SK-N-MC (cell line): ENCODE data around the gene LAT.

ENCODE experiments used
- DNase-seq: peaks from one replicate; pipeline ENCODE4 v3.0.0-alpha.2; 2011; ENCODE audit warnings: low read depth, low spot score
- H3K27ac ChIP-seq: fragments of 200-600 bp; sonication (generic); 2 replicates; pipeline ENCODE4 v1.5.1; 2016; ENCODE audit warnings: mixed run types
- H3K36me3 ChIP-seq: fragments of 200-600 bp; sonication (generic); 2 replicates; pipeline ENCODE4 v1.6.1; 2017; ENCODE audit warnings: antibody characterized with exemption, low read length, mixed read lengths; ENCODE audit not compliant: insufficient read depth
- H3K4me3 ChIP-seq: fragments of 200-600 bp; sonication (generic); 2 replicates; pipeline ENCODE4 v1.5.1; 2016
- H3K9ac ChIP-seq: fragments of 200-600 bp; sonication (generic); 2 replicates; pipeline ENCODE4 v1.8.0; 2017; ENCODE audit warnings: mixed run types, mixed read lengths; ENCODE audit not compliant: insufficient read length
- H3K9me3 ChIP-seq: fragments of 200-600 bp; sonication (generic); 2 replicates; pipeline ENCODE4 v1.6.1; 2017; ENCODE audit warnings: low read depth, mild to moderate bottlenecking, antibody characterized with exemption, low read length, moderate library complexity, mixed read lengths
- EZH2 ChIP-seq: fragments of 200-600 bp; sonication (generic); IDR thresholded peaks from one replicate; pipeline ENCODE4 v1.6.1; 2017; ENCODE audit warnings: antibody characterized with exemption
- FOXP2 ChIP-seq: optimal IDR thresholded peaks from 2 replicates; pipeline ENCODE3; 2011; ENCODE audit warnings: mild to moderate bottlenecking, moderate library complexity; ENCODE audit not compliant: insufficient read depth; ENCODE audit errors: extremely low read length, control extremely low read depth
- POLR2AphosphoS5 ChIP-seq: IDR thresholded peaks from 2 replicates; pipeline ENCODE4 v1.6.1; 2012; ENCODE audit warnings: mild to moderate bottlenecking, low read depth, low read length, borderline replicate concordance

LAT gene

DNA sequence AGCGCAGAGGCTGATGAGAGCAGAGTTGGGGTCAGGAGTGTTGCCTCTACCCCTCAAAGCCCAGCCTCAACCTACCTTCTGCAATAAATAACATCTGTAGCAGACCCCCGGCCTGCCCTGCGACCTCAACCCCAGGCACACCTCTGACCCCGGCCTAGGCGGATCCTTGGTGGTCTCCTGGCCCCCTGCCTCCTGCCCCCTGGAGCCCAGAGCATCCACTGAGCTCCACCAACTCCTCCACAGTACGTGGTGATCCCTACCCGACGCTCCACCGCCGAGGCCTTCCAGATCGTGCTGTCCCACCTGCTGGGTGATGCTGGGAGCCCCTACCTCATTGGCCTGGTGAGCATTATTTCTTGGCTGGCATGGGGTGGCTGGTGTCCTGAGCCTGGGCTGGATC is 1.9 kb upstream of the LAT start:
- TF ChIP-seq POLR2AphosphoS5 (no peak), EZH2 (no peak), FOXP2 (no peak)
- no peak overlapping the region for H3K27ac ChIP-seq
- H3K9me3 ChIP-seq: no peaks in the 10 kb centered on the region
- peaks cover 3% of the 10 kb centered on the region; the same call in 1 of the 2 replicates for H3K36me3 ChIP-seq
- no peak overlapping the region for H3K4me3 ChIP-seq
- no peak for DNase-seq
- H3K9ac ChIP-seq: no peak overlapping the region

DNA sequence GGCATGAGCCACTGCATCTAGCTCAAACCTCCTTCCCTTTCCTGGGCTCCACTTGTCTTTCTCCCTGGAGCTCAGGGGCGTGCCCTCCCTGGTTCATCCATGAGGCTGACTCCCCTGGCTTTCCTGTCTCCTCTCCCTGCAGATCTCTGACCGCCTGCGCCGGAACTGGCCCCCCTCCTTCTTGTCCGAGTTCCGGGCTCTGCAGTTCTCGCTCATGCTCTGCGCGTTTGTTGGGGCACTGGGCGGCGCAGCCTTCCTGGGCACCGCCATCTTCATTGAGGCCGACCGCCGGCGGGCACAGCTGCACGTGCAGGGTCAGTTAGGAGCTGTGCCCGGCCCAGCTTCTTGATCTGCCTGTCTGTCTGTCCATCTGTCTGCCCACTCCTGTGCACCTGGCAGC is 1.2 kb upstream of the LAT start:
- H3K4me3 ChIP-seq: no peak overlapping the region

DNA sequence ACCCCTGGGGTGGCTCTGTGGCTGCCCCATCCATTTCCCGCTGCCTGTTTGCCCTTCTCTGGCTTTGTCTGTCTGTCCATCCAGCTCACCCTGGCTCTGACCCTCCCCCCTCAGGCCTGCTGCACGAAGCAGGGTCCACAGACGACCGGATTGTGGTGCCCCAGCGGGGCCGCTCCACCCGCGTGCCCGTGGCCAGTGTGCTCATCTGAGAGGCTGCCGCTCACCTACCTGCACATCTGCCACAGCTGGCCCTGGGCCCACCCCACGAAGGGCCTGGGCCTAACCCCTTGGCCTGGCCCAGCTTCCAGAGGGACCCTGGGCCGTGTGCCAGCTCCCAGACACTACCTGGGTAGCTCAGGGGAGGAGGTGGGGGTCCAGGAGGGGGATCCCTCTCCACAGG is 761 bp upstream of the LAT start:
- TF ChIP-seq FOXP2 (no peak), POLR2AphosphoS5 (no peak), EZH2 (no peak)
- Histone ChIP-seq H3K27ac (no peak overlapping the region), H3K36me3 (peaks cover 3% of the 10 kb centered on the region; the same call in 1 of the 2 replicates), H3K9ac (no peak overlapping the region), H3K4me3 (no peak overlapping the region), H3K9me3 (no peaks in the 10 kb centered on the region)
- DNase-seq: no peak

More for the DNA sequence above, 1.2 kb upstream of the LAT start:
- no peak overlapping the region for H3K27ac ChIP-seq
- H3K9me3 ChIP-seq: no peaks in the 10 kb centered on the region
- DNase-seq: no peak
- peaks cover 3% of the 10 kb centered on the region; the same call in 1 of the 2 replicates for H3K36me3 ChIP-seq
- H3K9ac ChIP-seq: no peak overlapping the region
- no peak for TF ChIP-seq EZH2
- no peak for TF ChIP-seq POLR2AphosphoS5
- TF ChIP-seq FOXP2: no peak

DNA sequence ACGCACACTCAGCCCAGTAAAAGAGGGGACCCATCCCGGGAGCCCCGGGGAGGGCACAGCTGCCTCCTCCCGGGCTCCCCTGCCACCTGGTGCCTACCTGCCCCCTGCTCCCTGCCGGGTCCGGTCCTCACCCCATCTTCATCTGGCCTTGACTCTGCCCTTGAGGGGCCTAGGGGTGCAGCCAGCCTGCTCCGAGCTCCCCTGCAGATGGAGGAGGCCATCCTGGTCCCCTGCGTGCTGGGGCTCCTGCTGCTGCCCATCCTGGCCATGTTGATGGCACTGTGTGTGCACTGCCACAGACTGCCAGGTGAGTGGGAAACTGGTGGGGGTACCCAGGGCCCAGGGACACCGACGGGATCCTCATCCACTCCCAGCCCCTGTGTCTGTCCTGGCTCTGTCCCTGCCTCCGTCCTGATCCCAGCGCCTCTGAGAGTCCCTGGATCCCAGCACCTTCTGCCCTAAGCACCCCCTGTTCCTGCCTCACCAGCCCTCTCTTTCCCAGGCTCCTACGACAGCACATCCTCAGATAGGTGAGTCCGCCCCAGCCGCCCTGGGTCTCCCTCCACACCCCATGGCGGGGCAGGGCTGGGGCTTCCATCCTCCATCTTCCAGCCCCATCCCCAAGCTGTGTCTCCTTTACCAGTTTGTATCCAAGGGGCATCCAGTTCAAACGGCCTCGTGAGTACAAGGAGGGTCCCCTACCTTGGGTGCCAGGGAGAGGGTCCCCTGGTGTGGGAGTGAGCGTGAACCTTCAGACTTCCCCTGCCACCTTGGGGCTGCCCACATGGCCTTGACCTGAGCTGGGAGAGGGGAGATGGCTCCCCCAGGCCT is 574 bp downstream of the LAT start:
- Histone ChIP-seq H3K27ac (no peak overlapping the region), H3K4me3 (no peak overlapping the region), H3K9me3 (no peaks in the 10 kb centered on the region), H3K36me3 (peaks cover 3% of the 10 kb centered on the region; the same call in 1 of the 2 replicates), H3K9ac (no peak overlapping the region)
- no peak for DNase-seq
- TF ChIP-seq POLR2AphosphoS5 (no peak), EZH2 (no peak), FOXP2 (no peak)

DNA sequence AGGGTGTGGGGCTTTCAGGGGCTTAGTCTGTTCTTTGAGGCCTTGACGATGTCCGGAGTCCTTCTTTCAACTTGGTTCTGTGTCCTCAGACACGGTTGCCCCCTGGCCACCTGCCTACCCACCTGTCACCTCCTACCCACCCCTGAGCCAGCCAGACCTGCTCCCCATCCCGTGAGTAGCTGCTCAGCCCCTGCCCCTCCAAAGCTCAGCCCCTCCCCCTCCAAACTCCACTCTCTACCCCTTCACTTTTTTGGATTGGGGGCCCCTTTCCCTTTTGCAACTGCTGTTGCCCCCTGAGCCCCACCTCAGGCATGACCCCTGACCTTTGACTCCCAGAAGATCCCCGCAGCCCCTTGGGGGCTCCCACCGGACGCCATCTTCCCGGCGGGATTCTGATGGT is 1.2 kb downstream of the LAT start:
- TF ChIP-seq FOXP2 (no peak), POLR2AphosphoS5 (no peak)
- no peak for DNase-seq
- Histone ChIP-seq H3K36me3 (peaks cover 3% of the 10 kb centered on the region; the same call in 1 of the 2 replicates), H3K9ac (no peak overlapping the region), H3K27ac (no peak overlapping the region), H3K4me3 (no peak overlapping the region), H3K9me3 (no peaks in the 10 kb centered on the region)

DNA sequence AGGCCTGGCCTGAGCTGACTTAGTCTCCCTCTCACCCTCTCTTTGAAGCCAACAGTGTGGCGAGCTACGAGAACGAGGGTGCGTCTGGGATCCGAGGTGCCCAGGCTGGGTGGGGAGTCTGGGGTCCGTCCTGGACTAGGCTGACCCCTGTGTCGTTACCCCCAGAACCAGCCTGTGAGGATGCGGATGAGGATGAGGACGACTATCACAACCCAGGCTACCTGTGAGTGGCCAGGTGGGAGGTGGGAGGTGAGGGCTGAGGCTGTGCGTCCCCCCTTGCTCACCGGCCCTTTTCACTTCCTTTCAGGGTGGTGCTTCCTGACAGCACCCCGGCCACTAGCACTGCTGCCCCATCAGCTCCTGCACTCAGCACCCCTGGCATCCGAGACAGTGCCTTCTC is 1.6 kb downstream of the LAT start:
- no peak for TF ChIP-seq EZH2
- no peak for TF ChIP-seq FOXP2
- TF ChIP-seq POLR2AphosphoS5: no peak
- Histone ChIP-seq H3K9me3 (no peaks in the 10 kb centered on the region), H3K4me3 (no peak overlapping the region), H3K27ac (no peak overlapping the region), H3K9ac (no peak overlapping the region), H3K36me3 (peaks cover 3% of the 10 kb centered on the region; the same call in 1 of the 2 replicates)
- DNase-seq: no peak

DNA sequence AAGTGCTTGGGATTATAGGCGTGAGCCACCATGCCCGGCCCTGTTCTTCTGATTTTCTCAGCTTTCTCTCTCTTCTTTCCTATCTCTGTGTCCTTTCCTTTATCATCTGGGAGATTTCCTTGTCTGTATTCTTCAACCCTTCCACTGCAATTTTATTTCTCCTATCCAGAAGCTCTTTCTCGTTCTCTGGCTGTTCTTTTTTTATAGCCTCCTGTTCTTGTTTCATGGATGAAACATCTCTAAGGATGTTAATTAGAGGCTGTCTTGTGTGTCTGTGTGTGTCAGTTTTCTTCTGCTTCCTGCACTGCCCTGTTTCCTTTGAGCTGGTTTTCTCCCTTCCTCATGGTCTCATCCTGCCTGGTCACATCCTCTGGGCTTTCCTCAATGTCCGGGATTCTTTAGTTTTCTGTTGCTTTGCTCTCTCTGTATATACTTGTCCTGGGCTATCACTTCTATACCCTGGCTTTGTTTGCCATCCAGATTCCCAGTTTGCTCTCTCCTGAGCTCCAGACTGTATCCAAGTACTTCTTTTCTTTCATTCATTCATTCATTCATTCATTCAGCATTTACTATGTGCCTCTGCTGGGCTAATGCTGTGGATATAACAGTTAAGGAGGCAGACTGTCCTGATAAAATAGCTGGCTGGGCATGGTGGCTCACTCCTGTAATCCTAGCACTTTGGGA is 2.5 kb downstream of the LAT start:
- TF ChIP-seq EZH2: no peak
- no peak for TF ChIP-seq POLR2AphosphoS5
- TF ChIP-seq FOXP2: no peak
- H3K9ac ChIP-seq: no peak overlapping the region
- H3K27ac ChIP-seq: no peak overlapping the region
- H3K9me3 ChIP-seq: no peaks in the 10 kb centered on the region
- H3K4me3 ChIP-seq: no peak overlapping the region
- no peak for DNase-seq
- peaks cover 3% of the 10 kb centered on the region; the same call in 1 of the 2 replicates for H3K36me3 ChIP-seq

DNA sequence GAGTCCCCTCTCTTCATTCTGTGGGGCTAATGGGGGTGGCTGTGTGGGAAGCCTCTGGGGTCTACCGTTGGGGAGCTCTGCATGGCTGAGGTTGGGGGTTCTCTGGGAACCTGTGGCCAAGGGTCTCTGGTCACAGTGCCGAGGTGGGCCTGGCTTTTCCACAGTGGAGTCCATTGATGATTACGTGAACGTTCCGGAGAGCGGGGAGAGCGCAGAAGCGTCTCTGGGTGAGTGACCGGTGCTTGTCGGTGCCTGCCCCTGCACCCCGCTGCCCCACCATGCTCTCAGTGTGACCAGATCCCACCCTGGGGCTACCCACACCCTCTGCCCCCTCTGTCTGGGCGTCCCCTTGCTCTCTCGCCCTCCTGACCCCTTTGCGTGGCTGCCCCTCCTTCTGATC is 4.5 kb downstream of the LAT start:
- H3K36me3 ChIP-seq: peaks cover 3% of the 10 kb centered on the region; the same call in 1 of the 2 replicates
- no peak overlapping the region for H3K27ac ChIP-seq
- no peaks in the 10 kb centered on the region for H3K9me3 ChIP-seq
- no peak overlapping the region for H3K9ac ChIP-seq
- no peak for DNase-seq
- no peak for TF ChIP-seq POLR2AphosphoS5
- no peak for TF ChIP-seq FOXP2
- TF ChIP-seq EZH2: no peak
- no peak overlapping the region for H3K4me3 ChIP-seq
